Left lung (tissue), 10 donors: ENCODE measurements around the gene ZNF74. TPM values are rescaled to one million over a fixed set of nuclear protein-coding genes. Genes with fewer than 3 reads are reported as not detected.

Source experiments
- ATAC-seq: fragments of 200-7000 bp; cut with Tn5 transposase; one replicate; pipeline ENCODE4 v1.9.1; 2020; ENCODE audit warnings: moderate library complexity
- DNase-seq, 4 donors: peaks; one replicate each; pipeline ENCODE4 v3.0.0-alpha.2; 2013 to 2020
- H3K27ac ChIP-seq, 2 donors: fragments of 200-600 bp; sonication (generic) in 1 of 2; one replicate each; pipeline versions ENCODE4 v1.5.0 to v1.8.0; 2020 to 2021
- H3K27me3 ChIP-seq, 2 donors: fragments of 200-600 bp; sonication (generic) in 1 of 2; one replicate each; pipeline versions ENCODE4 v1.5.0 to v1.8.0; 2020 to 2021
- H3K36me3 ChIP-seq, 2 donors: fragments of 200-600 bp; sonication (generic) in 1 of 2; one replicate each; pipeline versions ENCODE4 v1.5.0 to v1.8.0; 2020 to 2021
- H3K4me1 ChIP-seq, 2 donors: fragments of 200-600 bp; one replicate each; pipeline ENCODE4 v1.8.0; 2021
- H3K4me3 ChIP-seq, 2 donors: fragments of 200-600 bp; sonication (generic) in 1 of 2; one replicate each; pipeline versions ENCODE4 v1.5.0 to v1.8.0; 2020 to 2021; ENCODE audit warnings: mild to moderate bottlenecking in 1 of 2
- H3K9me3 ChIP-seq, 2 donors: fragments of 200-600 bp; sonication (generic) in 1 of 2; one replicate each; pipeline versions ENCODE4 v1.5.0 to v1.8.0; 2020 to 2021
- CTCF ChIP-seq, 2 donors: fragments of 200-600 bp; sonication (generic) in 1 of 2; IDR thresholded peaks; one replicate each; pipeline versions ENCODE4 v1.5.0 to v1.8.0; 2021; ENCODE audit warnings: antibody characterized with exemption in 2 of 2
- intact Hi-C, 2 donors: fragments of 100-400 bp; cut with DNase I; formaldehyde crosslinking; loops; one replicate each; pipeline versions ENCODE4 v1.11.2 to v1.14.2; 2022
- polyA plus RNA-seq, 6 donors: library from polyadenylated mRNA; unstranded; fragments of 120-200 nt; gene quantifications; one replicate each; pipeline ENCODE4 v1.2.1, GENCODE V29; 2013; ENCODE audit not compliant: insufficient read length in 6 of 6
- total RNA-seq, 2 donors: library from RNA; stranded (reverse); fragmentation: NEBNext Ultra II Directional; extraction: Animal tissue kit (Norgen Biotek cat#: 25700); gene quantifications; one replicate each; pipeline ENCODE4 v1.2.1, GENCODE V29; 2021
- donor health status: DM: no; HTN: yes; CAD: no.
- donor health status: DM: no; HTN: no; CAD: no.

The ZNF74 gene
- total and polyA plus RNA-seq, 8 donors, result 11.0 to 22.6 (median 19.9) TPM

DNA sequence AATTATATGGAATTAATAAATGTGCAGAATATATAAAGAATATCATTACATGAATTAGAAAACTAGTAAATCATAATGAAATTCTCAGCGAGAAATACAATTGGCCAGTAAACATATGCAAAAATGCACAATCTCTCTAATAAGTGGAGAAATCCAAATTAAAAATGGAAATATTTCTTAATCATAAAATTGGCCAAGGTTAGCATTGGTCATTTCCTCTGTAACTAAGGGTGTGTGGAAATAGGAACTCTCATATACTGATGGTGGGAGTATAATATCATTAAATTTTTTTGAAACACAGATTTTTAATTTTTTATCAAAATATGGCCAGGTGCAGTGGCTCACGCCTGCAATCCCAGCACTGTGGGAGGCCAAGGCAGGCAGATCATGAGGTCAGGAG lies 7.6 kb upstream of the ZNF74 start:
- DNase-seq (no peak), ATAC-seq (no peak)
- TF ChIP-seq CTCF (IDR thresholded peaks at IDR 0.05), result no peak
- Histone ChIP-seq H3K4me1 (no peaks in the 10 kb centered on the region), H3K4me3 (no peak overlapping the region), H3K27me3 (peaks cover 0 to 8% of the 10 kb centered on the region in 2 donors), H3K36me3 (no peaks in the 10 kb centered on the region), H3K27ac (no peak overlapping the region), H3K9me3 (no peaks in the 10 kb centered on the region)
- intact Hi-C loops, result no loop called here

DNA sequence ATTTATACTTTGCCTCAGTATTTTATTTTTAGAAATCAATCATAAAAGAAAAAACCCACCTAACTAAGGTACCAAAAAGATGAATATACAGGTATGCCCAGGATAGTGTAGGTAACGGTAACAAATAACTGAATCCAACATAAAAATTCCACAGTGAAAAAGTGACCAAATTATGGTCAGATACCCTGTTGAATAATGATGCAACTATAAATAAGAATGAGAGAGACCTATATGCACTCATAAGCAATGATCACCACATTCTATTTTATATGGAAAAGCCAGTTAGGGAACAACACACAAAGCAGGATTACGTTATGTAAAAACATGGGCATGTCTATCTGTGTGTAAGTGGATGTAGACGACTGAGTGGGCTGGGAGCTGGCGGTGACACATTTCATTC lies 7.0 kb upstream of the ZNF74 start:
- ATAC-seq (no peak), DNase-seq (no peak)
- peaks cover 0 to 8% of the 10 kb centered on the region in 2 donors for H3K27me3 ChIP-seq
- H3K9me3 ChIP-seq, result no peaks in the 10 kb centered on the region
- no peaks in the 10 kb centered on the region for H3K36me3 ChIP-seq
- no peak overlapping the region for H3K27ac ChIP-seq
- H3K4me3 ChIP-seq, result no peak overlapping the region
- TF ChIP-seq CTCF (IDR thresholded peaks at IDR 0.05), result no peak
- no peaks in the 10 kb centered on the region for H3K4me1 ChIP-seq
- intact Hi-C loops, result no loop called here

GRCh38 chr22:20388200-20388599 lies 5.8 kb upstream of the ZNF74 start:
- H3K27ac ChIP-seq, result no peak overlapping the region
- no peak overlapping the region for H3K4me3 ChIP-seq
- peaks cover 0 to 8% of the 10 kb centered on the region in 2 donors for H3K27me3 ChIP-seq
- H3K36me3 ChIP-seq, result no peaks in the 10 kb centered on the region
- ATAC-seq (no peak), DNase-seq (no peak)
- no peak for TF ChIP-seq CTCF (IDR thresholded peaks at IDR 0.05)
- intact Hi-C loops, result no loop called here
- no peaks in the 10 kb centered on the region for H3K9me3 ChIP-seq
- peaks cover 0 to under 1% of the 10 kb centered on the region in 2 donors for H3K4me1 ChIP-seq

GRCh38 chr22:20389288-20389687 lies 4.7 kb upstream of the ZNF74 start:
- ATAC-seq, result no peak

DNA sequence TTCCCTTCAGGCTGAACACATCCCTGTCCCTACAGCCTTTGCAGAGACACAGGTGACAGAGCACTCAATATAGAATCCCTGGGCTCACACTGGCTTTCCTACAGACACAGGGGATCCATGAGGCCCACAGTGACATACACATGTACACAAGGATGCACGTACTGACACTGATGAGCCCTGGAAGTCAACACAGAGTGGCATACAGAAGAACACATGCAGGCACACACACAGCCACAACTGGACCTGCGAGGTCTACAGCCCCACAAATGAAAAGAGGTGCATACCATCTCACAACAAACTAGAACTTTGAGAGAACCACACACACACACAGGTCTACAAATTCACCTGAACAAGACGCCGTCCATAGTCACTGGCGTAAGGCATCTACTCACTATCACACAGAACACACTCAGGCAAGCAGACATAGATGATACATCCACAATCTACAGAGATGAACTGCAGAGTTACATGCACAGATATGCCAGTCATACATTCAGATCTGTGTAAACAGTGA lies 3.5 kb upstream of the ZNF74 start:
- Histone ChIP-seq H3K4me3 (no peak overlapping the region), H3K27me3 (no peaks in the 10 kb centered on the region), H3K36me3 (no peaks in the 10 kb centered on the region), H3K27ac (no peak overlapping the region), H3K4me1 (peaks cover 2 to 19% of the 10 kb centered on the region in 2 donors), H3K9me3 (no peaks in the 10 kb centered on the region)
- no peak for DNase-seq
- intact Hi-C loops, result no loop called here
- no peak for TF ChIP-seq CTCF (IDR thresholded peaks at IDR 0.05)
- ATAC-seq, result no peak

More at GRCh38 chr22:20389288-20389687, 4.7 kb upstream of the ZNF74 start:
- Histone ChIP-seq H3K4me3 (no peak overlapping the region), H3K4me1 (peaks cover 0 to 8% of the 10 kb centered on the region in 2 donors), H3K27ac (no peak overlapping the region), H3K36me3 (no peaks in the 10 kb centered on the region), H3K9me3 (no peaks in the 10 kb centered on the region), H3K27me3 (peaks cover 0 to 8% of the 10 kb centered on the region in 2 donors)
- no peak for DNase-seq
- no peak for TF ChIP-seq CTCF (IDR thresholded peaks at IDR 0.05)
- intact Hi-C loops, result no loop called here
